Measurements from ENCODE around the gene ZNF273.
"Not testable (repeated sequence)": the region's sequence is repeated elsewhere in the genome, so short reads cannot be mapped to it uniquely, and the experiment has no call there.

The ZNF273 gene

DNA sequence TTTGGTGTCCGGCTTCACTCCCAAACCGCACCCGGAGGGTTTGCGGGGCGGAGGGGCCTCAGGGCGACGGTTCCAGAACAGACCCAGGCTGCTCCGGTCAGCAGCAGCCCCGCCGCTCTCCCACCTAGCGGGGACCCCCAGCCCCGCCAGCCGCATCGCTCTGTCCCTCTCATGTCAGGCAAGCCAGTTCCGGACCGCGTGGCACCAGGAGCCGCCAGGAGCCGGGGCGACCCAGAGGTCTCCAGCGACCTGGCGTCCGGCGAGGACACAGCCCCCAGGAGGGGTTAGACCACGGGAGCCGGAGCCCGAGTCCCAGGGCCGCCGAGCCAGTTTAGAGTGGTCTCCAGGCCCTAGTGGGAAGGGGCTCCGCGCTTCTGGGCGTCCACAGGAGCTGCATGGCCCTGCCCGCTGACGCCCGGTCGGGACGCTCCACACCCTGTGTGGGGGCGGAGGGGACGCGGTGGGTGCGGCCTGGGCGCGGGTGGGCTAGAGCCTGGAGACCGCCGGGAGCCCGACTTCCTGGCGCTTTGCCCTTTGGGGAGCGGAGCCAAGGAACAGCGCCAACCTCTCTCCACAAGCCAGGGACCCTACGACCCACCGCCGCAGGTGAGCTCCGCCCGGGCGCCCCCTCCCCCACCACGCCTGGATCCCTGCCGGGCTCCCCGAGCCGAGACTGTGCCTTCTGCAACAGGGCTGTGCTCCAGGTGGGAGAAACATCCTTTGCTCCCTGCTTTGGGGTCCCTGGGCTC, 44.4 kb downstream of the ZNF273 start:
- peak; percentile 71 for DNase-seq

DNA sequence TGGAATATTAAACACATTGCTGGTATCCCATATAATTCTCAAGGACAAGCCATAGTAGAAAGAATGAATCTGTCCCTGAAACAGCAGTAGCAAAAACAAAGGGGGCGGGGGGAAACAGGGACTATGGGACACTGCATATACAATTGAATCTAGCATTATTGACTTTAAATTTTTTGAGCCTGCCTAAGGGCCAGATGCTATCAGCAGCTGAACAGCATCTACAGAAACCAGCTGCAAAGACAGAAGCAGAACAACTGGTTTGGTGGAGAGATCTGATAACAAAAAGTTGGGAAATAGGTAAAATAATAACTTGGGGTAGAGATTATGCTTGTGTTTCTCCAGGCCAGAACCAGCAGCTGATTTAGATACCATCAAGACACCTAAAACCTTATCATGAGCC, 45.7 kb downstream of the ZNF273 start:
- DNase-seq, result not testable (repeated sequence)

DNA sequence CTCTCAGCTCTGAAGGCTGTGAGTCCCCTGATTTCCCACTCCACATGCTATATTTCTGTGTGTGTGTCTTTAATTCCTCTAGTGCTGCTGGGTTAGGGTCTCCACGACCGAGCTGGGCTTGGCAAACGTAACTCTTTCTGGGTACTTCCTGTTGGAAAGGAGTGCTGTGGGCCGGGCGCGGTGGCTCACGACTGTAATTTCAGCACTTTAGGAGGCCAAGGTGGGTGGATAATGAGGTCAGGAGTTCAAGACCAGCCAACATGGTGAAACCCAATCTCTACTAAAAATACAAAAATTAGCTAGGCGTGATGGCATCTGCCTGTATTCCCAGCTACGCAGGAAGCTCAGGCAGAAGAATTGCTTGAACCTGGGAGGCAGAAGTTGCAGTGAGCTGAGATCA, 47.6 kb downstream of the ZNF273 start:
- not testable (repeated sequence) for DNase-seq

DNA sequence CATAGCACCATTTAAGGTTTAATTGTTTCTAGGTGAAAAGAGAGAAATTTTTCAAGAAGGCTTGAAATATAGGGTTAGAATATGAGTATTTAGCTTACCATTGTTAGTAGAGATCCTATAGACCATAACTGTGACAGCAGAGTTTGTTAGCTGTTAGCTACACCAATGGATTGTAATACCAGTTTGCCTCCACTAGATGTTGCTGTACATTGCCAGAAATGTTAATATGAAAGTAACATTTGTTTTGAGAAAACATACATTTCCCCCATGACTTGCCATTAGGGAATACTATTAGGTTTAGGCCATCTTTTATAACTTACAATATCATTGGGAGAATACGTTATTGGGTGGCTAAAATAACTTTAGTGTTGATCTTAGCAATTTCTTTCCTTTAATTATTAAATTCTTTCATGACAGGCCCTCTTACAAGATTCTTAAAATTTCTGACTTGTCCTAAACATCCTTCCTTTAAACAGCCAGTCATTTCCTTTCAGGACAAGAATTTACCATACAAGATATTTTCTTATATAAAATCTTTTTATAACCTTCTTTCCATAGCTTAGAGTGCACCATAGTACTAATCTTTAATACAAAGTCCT, 48.3 kb downstream of the ZNF273 start:
- DNase-seq, result peak; percentile 85

DNA sequence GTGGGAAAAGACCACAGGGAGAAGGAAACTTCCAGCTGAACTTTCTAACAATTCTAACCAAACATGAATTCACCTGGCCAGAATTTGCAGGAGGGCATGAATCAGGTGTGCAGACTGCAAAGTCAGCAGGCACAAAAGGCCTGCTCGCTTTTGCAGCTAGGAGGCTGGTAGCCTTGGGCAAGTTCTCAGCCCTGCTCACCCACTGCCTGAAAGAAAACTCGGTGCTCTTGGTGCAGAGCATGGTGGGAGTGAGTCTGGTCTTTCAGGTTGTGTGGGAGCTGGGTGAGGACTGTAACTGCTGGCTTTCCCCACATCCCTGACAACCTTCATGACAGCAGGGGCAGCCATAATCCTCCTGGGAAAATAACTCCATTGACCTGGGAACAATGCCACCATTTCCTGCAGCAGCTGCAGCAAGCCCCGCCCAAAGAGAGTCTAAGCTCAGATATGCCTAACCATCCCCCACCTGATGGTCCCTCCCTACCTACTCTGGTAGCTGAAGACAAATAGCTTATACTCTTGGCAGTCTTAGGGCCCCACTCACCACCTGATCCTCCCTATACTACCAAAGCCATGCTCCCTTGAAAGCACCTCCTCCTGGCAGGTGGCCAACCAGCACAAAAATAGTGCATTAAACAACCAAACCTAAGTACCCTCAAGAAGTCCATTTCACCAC, 56.1 kb downstream of the ZNF273 start:
- DNase-seq, result peak; percentile 96

DNA sequence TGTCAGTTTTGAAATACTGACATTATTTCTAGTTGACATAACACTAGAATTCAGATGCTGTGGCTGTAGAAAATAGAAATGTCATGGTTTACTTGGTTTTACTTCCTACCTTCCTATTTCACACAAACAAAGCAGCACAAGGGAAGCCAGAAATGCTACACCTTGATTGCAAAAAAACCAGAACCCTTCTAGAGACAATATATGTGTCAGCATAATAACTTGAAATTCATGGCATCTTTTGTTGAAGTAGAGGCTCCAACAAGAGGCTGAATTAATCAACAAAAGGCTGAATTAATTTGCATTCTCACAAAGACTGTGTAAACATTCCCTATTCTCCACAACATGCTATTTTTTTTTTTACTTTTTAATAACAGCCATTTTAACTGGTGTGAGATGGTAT, 62.5 kb downstream of the ZNF273 start:
- no peak for DNase-seq

DNA sequence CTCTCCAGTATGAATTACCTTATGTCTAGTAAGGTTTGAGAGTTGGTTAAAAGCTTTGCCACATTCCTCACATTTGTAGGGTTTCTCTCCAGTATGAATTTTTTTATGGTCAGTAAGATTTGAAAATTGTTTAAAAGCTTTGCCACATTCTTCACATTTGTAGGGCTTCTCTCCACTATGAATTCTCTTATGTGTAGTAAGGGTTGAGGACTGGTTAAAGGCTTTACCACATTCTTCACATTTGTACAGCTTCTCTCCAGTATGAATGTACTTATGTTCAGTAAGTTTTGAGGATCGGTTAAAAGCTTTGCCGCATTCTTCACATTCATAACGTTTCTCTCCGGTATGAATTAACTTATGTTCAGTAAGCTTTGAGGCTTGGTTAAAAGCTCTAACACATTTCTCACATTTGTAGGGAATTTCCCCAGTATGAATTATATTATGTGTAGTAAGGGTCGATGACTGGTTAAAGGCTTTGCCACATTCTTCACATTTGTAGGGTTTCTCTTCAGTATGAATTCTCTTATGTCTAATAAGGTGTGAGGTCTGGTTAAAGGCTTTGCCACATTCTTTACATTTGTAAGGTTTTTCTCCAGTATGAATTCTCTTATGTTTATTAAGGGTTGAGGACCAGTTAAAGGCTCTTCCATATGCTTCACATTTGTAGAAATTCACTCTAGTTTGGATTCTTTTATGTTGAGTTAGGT, 75.6 kb downstream of the ZNF273 start:
- DNase-seq, result no peak

Measured in DMS53 (cell line).